Nephron progenitor cell (in vitro differentiated cells): Measurements from ENCODE around the gene CNGB1.
"Not testable (repeated sequence)": the region's sequence is repeated elsewhere in the genome, so short reads cannot be mapped to it uniquely, and the experiment has no call there.

Experiments
- DNase-seq: peaks from one replicate; pipeline ENCODE4 v3.0.0; 2021
- H3K27ac Mint-ChIP-seq: 2 replicates; pipeline ENCODE4 v1.8.0; 2021; ENCODE audit warnings: mild to moderate bottlenecking, moderate library complexity, mixed read lengths
- H3K27me3 Mint-ChIP-seq: 2 replicates; pipeline ENCODE4 v1.8.0; 2021; ENCODE audit warnings: mild to moderate bottlenecking, low read depth, mixed read lengths; ENCODE audit not compliant: poor library complexity
- H3K36me3 Mint-ChIP-seq: 2 replicates; pipeline ENCODE4 v1.8.0; 2021; ENCODE audit warnings: low read depth, mixed read lengths
- H3K4me1 Mint-ChIP-seq: 2 replicates; pipeline ENCODE4 v1.8.0; 2021; ENCODE audit warnings: mixed read lengths
- H3K4me3 Mint-ChIP-seq: 2 replicates; pipeline ENCODE4 v1.8.0; 2021; ENCODE audit warnings: mild to moderate bottlenecking, moderate library complexity, mixed read lengths
- H3K9me3 Mint-ChIP-seq: 2 replicates; pipeline ENCODE4 v1.8.0; 2021; ENCODE audit warnings: mild to moderate bottlenecking, moderate library complexity, mixed read lengths
- CTCF ChIP-seq: fragments of 200-600 bp; sonication (generic); IDR thresholded peaks from 2 replicates; pipeline ENCODE4 v1.5.0; 2021; ENCODE audit warnings: antibody characterized with exemption

The CNGB1 gene

GRCh38 chr16:57873218-57873617, 97.7 kb downstream of the CNGB1 start:
- Mint-ChIP-seq H3K27me3 (peaks cover 11% of the 10 kb centered on the region), H3K27ac (no peak overlapping the region), H3K4me3 (peak overlapping the region; percentile 52), H3K9me3 (no peaks in the 10 kb centered on the region), H3K36me3 (no peaks in the 10 kb centered on the region), H3K4me1 (peaks cover 9% of the 10 kb centered on the region)
- no peak for TF ChIP-seq CTCF
- DNase-seq, result no peak

- H3K36me3 Mint-ChIP-seq, H3K9me3 Mint-ChIP-seq, DNase-seq, H3K4me1 Mint-ChIP-seq, H3K27ac Mint-ChIP-seq: not testable (repeated sequence)
- peaks cover 12% of the 10 kb centered on the region for H3K27me3 Mint-ChIP-seq
- peak overlapping the region; percentile 52 for H3K4me3 Mint-ChIP-seq
Observed at GRCh38 chr16:57872764-57873163, 98.2 kb downstream of the CNGB1 start.

GRCh38 chr16:57871456-57871855, 99.5 kb downstream of the CNGB1 start:
- Mint-ChIP-seq H3K4me1 (peaks cover 17% of the 10 kb centered on the region), H3K27ac (no peak overlapping the region), H3K4me3 (no peak overlapping the region), H3K27me3 (peaks cover 12% of the 10 kb centered on the region), H3K36me3 (no peaks in the 10 kb centered on the region), H3K9me3 (no peaks in the 10 kb centered on the region)
- TF ChIP-seq CTCF, result no peak
- DNase-seq, result no peak

- no peaks in the 10 kb centered on the region for H3K9me3 Mint-ChIP-seq
- H3K4me3 Mint-ChIP-seq, result no peak overlapping the region
- H3K4me1 Mint-ChIP-seq, result peaks cover 17% of the 10 kb centered on the region
- H3K27ac Mint-ChIP-seq, result peak overlapping the region; percentile 83
- H3K36me3 Mint-ChIP-seq, result no peaks in the 10 kb centered on the region
- TF ChIP-seq CTCF, result no peak
- peaks cover 12% of the 10 kb centered on the region for H3K27me3 Mint-ChIP-seq
- DNase-seq, result no peak
Observed at GRCh38 chr16:57870753-57871454, 100.0 kb downstream of the CNGB1 start.

- Mint-ChIP-seq H3K4me3 (no peak overlapping the region), H3K27ac (no peak overlapping the region), H3K4me1 (peaks cover 17% of the 10 kb centered on the region), H3K27me3 (peaks cover 12% of the 10 kb centered on the region), H3K9me3 (no peaks in the 10 kb centered on the region), H3K36me3 (no peaks in the 10 kb centered on the region)
- no peak for TF ChIP-seq CTCF
- no peak for DNase-seq
Observed at GRCh38 chr16:57868913-57869520, 101.9 kb downstream of the CNGB1 start.

- no peak for TF ChIP-seq CTCF
- H3K9me3 Mint-ChIP-seq, result no peaks in the 10 kb centered on the region
- H3K36me3 Mint-ChIP-seq, result no peaks in the 10 kb centered on the region
- H3K27me3 Mint-ChIP-seq, result peaks cover 10% of the 10 kb centered on the region
- H3K4me3 Mint-ChIP-seq, result no peak overlapping the region
- no peak overlapping the region for H3K27ac Mint-ChIP-seq
- DNase-seq, result no peak
- peaks cover 24% of the 10 kb centered on the region for H3K4me1 Mint-ChIP-seq
Observed at GRCh38 chr16:57867000-57867561, 103.8 kb downstream of the CNGB1 start.
